HFF-Myc (cell line): ENCODE results near the gene FLRT1.

Experiments used
- DNase-seq: peaks from one replicate; pipeline ENCODE4 v3.0.0-alpha.2; 2011; ENCODE audit warnings: low read depth; ENCODE audit errors: extremely low read depth
- H3K4me3 ChIP-seq: replicated peaks from 2 replicates; pipeline ENCODE4 v1.5.1; 2011; ENCODE audit warnings: low read depth, mild to moderate bottlenecking, control low read depth, low read length
- CTCF ChIP-seq: IDR thresholded peaks from 2 replicates; pipeline ENCODE4 v1.5.1; 2012; ENCODE audit warnings: mild to moderate bottlenecking, low read depth, low read length, control low read depth; ENCODE audit errors: missing control alignments

The FLRT1 gene

GRCh38 chr11:64018310-64018709, 17.4 kb upstream of the FLRT1 start:
- TF ChIP-seq CTCF: no peak
- no peak for DNase-seq
- H3K4me3 ChIP-seq: no peak overlapping the region

GRCh38 chr11:64019106-64020037, 16.4 kb upstream of the FLRT1 start:
- TF ChIP-seq CTCF: no peak
- no peak for DNase-seq

GRCh38 chr11:64020976-64021756, 14.6 kb upstream of the FLRT1 start:
- no peak overlapping the region for H3K4me3 ChIP-seq
- no peak for DNase-seq
- no peak for TF ChIP-seq CTCF

More at GRCh38 chr11:64019106-64020037, 16.4 kb upstream of the FLRT1 start:
- H3K4me3 ChIP-seq: no peak overlapping the region

GRCh38 chr11:64021757-64022093, 14.0 kb upstream of the FLRT1 start:
- DNase-seq: no peak
- no peak for TF ChIP-seq CTCF
- no peak overlapping the region for H3K4me3 ChIP-seq

GRCh38 chr11:64022125-64022784, 13.5 kb upstream of the FLRT1 start:
- TF ChIP-seq CTCF: no peak
- no peak for DNase-seq
- H3K4me3 ChIP-seq: no peak overlapping the region
